HG02885 (cell line): ENCODE results near the gene NMB.
"Not testable (repeated sequence)": the region's sequence is repeated elsewhere in the genome, so short reads cannot be mapped to it uniquely, and the experiment has no call there.

Experiments used
- ATAC-seq: cut with Tn5 transposase; IDR thresholded peaks from one replicate; pipeline ENCODE4 v1.9.1; 2021; ENCODE audit warnings: mild to moderate bottlenecking; ENCODE audit not compliant: unreplicated experiment, poor library complexity

The NMB gene

DNA sequence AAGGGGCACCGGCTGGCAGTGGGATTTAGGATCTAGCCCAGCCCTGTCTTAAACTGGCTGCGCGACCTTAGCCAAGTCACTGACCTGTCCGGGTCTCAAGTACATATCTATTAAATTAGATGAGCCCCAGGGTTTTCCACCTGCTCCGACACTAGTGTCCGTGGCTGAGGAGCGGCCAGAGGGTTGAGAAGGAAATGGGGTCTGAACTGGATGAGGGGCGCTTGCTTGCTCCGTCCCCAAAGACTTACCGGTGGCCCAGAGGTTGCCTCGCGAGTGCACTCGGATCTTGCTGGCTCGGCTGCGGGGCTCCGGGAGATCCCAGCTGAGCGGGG, 285 bp downstream of the NMB start:
- ATAC-seq = no peak

DNA sequence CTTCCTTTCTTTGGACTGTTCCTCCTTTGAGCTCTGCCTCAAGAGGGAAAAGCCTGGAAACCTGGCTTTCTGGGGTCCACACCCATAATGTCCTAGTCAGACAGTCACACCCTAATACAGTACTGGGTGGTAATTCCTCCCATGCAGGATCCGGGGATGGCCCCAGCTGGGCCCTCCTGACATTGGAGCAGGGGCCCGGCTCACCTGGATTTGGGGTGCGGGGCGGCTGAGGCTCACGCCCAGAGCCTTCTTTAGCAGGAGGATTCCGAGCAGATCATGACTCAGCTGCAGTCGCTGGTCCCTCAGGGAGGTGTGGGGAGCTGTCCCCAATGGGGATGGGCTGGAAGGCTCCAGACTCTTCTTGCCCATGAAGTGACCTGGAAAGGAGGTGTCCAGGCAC, 1.0 kb downstream of the NMB start:
- no peak for ATAC-seq

DNA sequence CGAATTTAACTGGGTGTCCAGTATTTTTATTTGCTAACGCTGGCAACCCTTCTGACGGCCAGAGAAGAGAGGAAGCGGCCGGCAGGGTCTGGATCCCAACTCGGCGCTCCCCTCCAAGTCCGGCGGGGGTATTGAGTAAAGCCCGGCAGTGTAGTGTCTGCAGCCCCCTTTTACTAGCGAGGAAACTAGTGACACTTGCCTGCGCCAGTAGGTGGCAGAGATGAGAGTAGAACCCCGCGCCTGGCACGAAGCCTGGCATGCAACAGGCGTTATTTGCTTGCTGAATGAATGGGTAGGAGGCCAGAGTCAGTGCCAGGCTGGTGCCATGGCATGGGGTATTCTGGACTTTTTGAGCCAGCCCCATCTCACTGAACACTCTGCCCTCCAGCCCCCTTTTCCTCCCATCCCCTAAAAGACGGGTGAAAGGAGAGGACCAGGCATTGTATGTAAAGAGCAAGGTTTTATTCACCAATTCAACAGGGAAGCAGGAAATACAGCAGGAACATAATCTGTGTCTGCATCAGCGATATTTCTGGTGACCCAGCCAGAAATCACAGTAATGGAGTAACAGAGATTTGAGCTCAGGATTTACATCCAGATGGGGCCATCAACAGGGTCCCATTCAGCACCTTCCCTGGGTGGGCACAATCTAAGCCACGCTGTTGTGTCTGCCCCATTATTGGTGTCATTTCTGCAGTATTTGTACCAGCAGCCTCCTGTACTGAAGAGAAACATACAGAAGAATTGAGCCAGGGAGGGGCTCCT, 3.1 kb downstream of the NMB start:
- ATAC-seq = peak; percentile 33

DNA sequence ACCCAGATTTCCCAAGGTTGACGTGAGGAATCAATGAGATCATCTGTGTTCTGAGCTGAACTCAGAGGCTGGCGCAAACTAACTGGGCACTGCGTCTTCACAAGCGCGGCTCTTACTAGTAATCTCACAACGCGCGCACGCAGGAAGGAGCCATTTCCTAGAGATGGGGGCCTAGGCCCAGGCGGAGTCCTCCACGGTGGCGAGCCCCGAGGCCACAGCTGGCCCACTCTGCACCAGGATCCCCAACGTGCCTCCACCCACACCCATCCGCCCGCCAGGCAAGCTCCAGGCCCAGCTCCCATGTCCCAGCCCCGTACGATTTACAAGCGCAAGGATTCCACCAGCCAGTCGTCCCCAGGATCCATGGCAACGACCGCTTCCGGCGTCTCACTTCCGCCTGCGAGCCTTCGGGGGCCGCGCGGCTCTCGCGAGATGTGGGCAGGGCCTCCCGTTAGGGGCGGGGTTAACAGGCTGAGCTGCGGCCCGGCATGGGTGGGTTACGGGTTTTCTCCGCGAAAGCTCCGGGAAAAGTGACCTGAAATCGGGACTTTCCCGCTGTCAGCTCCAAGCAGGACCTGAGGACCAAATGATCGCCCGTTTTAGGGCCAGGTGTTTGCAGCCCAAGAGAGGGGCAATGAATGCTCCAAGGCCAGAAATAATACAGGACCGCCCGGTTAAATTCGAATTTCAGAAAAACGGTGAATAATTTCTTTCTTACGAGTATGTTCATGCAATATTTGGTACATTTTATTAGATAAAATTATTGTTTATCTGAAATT, 3.9 kb downstream of the NMB start, which contains the start of gene WDR73:
Gene WDR73, minus strand, starts transcription at position 374 of the 779 bp plus-strand sequence. Its CDS starts 9 bp downstream, at position 365.
- ATAC-seq = peak; percentile 86

DNA sequence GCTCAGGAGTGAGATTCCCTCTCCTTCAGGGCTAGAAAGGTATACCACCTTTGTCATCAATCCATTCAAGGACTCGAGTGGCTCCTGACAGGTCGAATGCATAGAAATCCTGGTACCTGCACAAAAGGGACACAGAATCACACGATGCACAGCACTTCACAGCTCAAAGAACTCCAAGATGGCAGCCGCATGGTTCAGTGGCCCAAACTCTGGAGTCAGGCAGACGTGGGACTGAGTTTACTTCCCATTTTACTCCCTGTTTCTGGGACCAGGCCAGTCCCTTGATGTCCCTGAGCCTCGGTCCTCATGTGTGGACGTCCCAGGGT, 4.5 kb downstream of the NMB start:
- no peak for ATAC-seq

DNA sequence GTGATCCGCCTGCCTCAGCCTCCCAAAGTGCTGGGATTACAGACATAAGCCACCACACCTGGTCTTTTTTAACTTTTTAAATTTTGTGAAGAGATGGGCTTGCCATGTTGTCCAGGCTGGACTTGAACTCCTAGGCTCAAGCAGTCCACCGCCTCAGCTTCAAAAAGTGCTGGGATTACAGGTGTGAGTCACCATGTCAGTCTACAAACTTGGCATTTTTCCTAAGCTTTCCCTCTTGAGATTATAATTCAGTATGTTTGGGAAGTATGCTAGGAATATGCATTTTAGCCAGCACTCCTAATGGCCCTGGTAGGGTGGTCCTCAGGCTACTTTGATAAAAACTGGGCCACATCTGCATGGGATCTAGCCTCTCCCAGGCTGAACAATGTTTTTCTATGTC, 8.3 kb downstream of the NMB start:
- no peak for ATAC-seq

DNA sequence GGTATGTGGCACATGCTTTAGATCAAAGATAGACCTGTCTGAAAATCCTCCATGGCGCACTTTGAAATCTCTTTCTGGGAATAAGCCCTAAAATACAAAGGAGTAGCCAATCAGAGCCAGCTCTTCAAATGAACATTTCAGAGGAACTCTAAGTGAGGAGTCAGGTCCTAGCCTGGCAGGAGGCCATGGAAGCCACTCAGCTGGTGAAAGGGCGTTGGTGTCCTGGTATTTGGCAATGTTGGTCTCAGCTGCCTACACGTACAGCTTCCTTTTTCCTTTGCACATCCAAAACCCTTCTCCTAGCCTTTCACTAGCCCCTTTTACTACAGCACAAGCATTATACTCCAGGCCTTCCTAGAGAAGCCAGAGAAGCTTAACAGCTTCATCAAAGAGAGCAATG, 9.5 kb downstream of the NMB start:
- ATAC-seq = no peak

DNA sequence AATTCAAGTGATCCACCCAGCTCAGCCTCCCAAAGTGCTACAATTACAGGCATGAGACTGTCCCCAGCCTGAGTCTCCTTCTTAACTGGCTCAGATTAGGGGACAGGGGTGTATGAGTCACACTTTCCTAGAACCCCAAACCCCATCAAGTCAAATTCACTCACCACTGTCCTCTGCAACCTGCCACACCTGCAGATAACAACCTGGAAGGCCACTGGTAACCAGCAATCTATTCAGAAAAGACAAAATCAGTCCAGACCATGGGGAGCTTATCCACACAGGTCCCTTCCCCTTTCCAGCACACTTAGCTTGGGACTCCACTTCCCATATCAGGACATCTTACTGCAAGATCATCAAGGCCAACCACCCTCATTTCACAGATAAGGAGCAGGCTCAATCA, 10.3 kb downstream of the NMB start:
- ATAC-seq = no peak

DNA sequence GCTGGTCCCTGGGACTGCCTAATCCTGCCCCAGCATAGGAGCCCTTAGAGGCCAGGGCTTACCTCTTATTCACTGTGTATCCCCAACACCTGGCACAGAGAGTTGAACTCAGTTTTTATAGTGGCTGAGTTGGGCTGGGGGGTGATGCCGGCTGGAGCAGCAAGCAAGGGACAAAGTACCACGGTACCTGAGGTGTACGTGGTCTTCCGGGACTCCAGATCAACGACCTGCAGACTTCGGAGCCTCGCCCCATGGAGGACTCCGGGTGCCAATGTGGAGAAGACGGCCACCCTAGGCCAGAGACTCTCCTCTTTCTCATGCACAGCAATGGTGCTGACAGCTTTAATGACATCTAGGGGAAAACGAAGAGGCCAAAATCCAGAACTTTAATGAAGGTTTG, 12.0 kb downstream of the NMB start:
- ATAC-seq = no peak

DNA sequence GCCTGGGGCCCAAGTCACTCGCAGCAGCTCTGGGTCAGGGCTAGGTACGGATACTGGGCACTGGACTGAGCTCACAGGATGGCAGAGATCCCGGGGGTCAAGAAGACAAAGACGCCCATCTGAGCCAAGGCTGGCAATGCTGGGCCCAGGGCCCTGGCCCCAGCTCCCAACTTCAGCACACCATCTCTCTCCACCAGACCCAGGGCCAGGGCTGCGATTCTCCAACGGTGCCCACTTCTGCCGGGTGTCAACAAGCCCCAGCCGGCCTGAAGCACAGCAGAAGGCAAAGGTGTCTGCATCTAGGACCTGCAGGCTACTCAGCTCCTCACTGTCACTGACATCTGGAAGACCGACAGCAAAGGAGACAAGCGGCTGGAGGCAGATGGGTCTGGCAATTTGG, 12.5 kb downstream of the NMB start:
- no peak for ATAC-seq

DNA sequence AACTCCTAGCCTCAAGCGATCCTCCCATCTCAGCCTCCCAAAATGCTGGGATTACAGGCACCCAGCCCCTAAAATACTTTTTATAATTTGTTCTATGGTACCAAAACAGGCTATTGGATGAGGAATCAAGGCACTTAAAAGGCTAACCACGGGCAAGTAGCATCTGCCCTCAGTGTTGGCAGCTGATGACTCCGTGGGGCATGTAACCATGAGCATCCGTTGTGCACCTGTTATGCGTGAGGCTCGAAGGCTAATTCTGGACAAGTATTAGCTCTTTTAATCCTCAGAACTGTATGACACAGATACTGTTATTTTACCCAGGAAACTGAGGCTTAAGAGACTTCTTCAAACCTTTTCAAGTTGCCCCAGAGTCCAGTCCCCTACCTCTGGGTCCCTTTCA, 14.2 kb downstream of the NMB start:
- no peak for ATAC-seq

DNA sequence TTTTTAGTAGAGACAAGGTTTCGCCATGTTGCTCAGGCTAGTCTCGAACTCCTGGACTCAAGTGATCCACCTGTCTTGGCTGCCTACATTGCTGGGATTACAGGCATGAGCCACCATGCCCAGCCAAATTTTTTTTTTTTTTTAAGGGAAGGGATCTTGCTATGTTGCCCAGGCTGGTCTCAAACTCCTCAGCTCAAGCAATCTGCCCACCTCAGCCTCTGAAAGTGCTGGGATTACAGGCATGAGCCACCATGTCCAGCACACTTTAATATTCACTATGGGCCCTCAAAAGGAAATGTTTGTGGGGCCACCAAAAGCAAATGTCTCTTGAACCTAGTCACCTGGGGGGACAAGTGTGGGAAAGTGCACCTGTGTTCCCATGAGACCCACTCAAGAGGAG, 15.4 kb downstream of the NMB start:
- not testable (repeated sequence) for ATAC-seq

DNA sequence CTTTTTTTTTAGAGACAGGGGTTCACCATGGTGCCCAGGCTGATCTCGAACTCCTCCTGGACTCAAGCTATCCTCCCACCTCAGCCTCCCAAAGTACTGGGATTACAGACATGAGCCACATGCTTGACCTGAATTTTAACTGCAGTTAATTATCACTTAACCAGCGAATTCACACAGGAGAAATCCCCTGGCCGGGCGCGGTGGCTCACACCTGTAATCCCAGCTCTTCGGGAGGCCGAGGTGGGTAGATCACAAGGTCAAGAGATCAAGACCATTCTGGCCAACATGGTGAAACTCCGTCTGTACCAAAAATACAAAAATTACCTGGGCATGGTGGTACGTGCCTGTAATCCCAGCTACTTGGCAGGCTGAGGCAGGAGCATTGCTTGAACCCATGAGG, 16.1 kb downstream of the NMB start:
- ATAC-seq = not testable (repeated sequence)

DNA sequence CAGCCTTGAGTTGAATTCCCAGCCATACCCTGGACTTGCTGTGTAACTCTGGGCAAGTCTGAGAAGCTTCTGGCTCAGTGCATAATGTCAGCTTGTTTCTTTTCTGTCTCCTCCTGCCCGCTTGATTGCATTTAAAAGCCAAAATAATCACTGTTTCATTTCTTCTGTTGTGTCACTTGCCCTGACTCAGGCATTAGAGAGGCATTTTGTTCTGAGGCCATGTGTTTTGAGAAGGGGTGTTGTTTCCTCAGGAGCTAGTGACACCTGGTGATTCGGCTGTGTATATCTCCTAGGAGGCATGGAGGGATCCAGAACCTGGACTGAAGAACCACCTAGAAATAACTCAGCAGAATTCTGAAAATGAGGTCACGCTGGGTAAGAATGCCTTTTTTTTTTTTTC, 19.9 kb downstream of the NMB start:
- ATAC-seq = no peak

DNA sequence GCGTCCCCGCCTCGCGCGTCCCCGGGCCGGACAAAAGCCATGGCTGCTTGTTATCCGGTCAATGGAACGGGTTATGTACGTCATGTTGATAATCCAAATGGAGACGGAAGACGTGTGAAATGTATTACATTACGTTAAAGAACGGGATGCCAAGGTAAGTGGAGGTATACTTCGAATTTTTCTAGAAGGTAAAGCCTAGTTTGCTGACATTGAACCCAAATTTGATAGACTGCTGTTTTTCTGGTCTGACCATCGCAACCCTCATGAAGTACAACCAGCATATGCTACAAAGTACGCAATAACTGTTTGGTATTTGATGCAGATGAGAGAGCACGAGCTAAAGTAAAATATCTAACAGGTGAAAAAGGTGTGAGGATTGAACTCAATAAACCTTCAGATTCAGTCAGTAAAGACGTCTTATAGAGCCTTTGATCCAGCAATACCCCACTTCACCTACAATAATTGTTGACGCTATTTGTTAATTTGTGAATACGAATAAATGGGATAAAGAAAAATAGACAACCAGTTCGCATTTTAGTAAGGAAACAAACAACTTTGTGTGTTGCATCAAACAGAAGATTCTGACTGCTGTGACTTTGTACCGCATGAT, 23.7 kb downstream of the NMB start:
- no peak for ATAC-seq

DNA sequence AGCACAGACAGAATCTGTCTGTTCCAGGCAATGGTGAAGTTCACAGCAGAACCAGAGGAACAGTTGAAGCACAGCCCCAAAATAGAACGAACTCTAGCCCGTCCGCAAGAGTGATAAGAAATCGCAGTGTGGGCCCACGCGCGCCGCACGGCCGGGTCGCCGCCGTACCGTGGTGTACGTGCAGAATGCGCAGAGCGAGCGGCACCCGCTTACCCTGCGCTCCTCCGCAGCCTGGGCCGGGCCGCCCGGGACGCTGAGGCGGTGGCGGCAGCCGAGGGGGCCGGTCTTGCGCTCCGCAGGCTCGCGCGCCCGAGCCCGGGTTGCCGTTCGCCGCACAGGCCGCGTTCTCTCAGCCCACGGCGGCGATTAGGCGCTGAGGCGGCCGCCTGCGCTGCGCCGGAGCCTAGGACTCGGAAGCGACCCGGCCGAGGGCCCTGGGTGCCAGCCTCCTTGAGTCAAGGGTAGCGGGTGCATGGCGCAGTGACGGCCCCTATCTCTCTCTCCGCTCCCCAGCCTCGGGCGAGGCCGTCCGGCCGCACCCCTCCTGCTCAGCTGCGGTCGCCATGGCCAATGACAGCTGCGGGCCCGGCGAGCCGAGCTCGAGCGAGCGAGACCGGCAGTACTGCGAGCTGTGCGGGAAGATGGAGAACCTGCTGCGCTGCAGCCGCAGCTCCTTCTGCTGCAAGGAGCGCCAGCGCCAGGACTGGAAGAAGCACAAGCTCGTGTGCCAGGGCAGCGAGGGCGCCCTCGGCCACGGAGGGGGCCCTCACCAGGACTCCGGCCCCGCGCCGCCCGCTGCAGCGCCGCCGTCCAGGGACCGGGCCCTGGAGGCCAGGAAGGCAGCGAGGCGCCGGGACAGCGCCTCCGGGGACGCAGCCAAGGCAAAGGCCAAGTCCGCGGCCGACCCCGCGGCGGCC, 24.4 kb downstream of the NMB start:
- peak; percentile 46 for ATAC-seq

DNA sequence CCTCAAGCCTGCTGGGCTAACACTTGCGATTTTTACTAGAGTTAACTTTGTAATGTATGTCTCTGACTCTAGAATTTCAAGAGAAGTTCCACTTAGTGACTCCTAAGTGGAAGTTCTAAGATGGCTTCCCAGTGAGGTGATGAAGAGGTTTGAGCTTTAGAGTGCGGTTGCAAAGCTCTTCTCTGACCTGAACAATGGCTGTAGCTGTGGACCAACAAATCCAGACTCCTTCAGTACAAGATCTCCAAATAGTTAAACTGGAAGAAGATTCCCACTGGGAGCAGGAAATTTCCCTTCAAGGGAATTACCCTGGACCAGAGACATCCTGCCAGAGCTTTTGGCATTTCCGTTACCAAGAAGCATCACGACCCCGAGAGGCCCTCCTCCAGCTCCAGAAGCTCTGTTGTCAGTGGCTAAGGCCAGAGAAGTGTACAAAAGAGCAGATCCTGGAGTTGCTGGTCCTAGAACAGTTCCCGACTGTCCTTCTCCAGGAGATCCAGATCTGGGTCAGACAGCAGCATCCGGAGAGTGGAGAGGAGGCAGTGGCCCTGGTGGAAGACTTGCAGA, 26.2 kb downstream of the NMB start:
- ATAC-seq = no peak

DNA sequence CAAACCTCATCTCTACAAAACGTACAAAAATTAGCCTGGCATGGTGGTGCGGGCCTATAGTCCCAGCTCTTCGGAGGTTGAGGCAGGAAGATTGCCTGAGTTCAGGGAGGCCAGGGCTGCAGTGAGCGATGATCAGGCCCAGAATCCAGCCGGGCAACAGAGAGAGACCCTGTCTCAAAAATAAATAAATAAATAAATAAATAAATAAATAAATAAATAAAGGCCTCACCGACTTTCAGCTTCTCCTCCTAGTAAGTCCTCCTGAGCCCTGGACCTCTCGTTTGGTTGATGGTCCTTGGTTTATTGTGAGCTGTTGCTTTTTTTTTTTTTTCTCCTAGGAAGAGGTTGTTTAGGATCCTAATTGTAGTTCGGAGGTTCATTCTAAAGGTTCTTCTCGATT, 29.0 kb downstream of the NMB start:
- ATAC-seq = no peak

DNA sequence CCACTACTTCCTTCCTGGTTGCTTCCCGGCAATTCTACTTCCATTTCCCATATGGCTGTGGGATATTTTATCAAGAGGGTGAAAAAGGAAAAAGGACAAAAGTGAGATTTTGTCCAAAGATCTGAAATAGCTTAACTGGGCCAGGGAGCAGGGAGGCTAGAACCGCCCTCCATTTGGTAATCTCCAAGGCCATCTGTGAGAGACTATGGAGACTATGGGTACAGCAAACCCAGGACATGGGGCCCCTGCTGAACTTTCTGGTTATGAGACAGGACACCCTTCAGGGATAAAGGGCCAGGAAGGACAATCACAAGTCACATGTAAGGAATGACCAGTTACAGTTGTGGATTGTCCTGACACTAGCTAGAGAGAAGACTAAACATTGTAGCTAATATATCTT, 32.9 kb downstream of the NMB start:
- no peak for ATAC-seq

DNA sequence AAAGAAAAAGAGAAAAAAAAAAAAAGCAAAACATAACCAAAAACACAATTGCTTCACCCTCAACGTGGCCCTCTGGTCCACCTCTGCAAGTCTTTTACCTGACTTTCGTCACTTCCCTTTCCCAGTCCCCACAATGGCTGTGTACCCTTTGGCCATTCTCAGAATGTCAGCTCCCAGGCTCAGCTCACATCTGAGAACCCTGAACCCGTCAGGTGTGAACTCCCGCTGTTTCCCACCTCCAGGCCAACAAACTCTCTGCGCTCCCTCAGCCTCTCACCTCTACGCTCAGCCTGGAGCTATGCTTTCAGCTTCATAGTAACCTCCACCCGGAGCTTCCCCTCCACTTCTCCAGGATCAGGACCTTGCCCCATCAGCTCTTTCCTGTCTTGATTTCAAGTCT, 33.6 kb downstream of the NMB start:
- no peak for ATAC-seq
